GM12873 (cell line): Measurements from ENCODE around the gene RNF31.

Experiments
- CTCF ChIP-seq: IDR thresholded peaks from 2 replicates; pipeline ENCODE4 v1.5.1; 2012; ENCODE audit warnings: low read depth, mild to moderate bottlenecking, moderate library complexity, low read length, control low read depth; ENCODE audit not compliant: insufficient read depth; ENCODE audit errors: missing control alignments

The RNF31 gene

GRCh38 chr14:24150567-24150966 is 3.3 kb downstream of the RNF31 start:
- TF ChIP-seq CTCF: no peak

- TF ChIP-seq CTCF: no peak
Observed at GRCh38 chr14:24150993-24151392, 3.7 kb downstream of the RNF31 start.

GRCh38 chr14:24151404-24152080 is 4.2 kb downstream of the RNF31 start:
- TF ChIP-seq CTCF: no peak

- TF ChIP-seq CTCF: no peak
Observed at GRCh38 chr14:24155100-24155499, 7.8 kb downstream of the RNF31 start.

GRCh38 chr14:24156840-24157239 is 9.5 kb downstream of the RNF31 start:
- no peak for TF ChIP-seq CTCF

- TF ChIP-seq CTCF: no peak
Observed at GRCh38 chr14:24157331-24157730, 10.0 kb downstream of the RNF31 start.

GRCh38 chr14:24159777-24160498 is 12.6 kb downstream of the RNF31 start:
- TF ChIP-seq CTCF: no peak
